ENCODE data around the gene ADCY10. TPM values are rescaled to one million over a fixed set of nuclear protein-coding genes. Genes with fewer than 3 reads are reported as not detected.

ADCY10 gene
- total RNA-seq, 1 experiment from 2014 or later = 0.20 TPM

DNA sequence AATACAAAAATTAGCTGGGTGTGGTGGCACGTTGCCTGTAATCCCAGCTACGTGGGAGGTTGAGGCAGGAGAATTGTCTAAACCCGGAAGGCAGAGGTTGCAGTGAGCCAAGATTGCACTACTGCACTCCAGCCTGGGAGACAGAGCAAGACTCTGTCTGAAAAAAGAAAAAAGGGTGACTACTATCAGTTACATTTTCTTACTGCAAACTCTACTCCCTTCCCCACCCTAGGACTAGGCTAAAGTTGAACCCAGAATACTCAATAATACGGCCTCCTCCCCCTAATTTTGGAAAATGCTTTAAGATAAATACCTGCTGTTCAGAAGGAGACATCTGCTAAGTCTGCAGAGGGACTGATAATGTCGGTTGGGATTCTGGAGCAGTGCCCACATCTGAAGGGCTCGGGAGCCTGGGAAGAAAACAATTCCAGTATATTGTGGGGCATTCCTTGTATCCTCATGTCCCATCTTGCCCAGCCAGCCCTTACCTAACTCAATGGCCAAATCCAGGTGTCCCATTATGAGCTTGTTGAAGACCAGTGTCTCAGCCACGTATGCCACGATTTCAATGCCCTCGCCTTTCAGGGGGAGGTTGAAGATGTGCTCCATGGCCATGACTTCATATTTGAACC lies 89.7 kb downstream of the ADCY10 start:
- Histone ChIP-seq H3K9me3 (ENCODE audit: control insufficient read depth, low read depth, low read length) (no peaks in the 10 kb centered on the region), H3K23me2 (ENCODE audit: insufficient read length, low read depth, low read length, poor library complexity, severe bottlenecking) (no peaks in the 10 kb centered on the region), H3K27me3 (ENCODE audit: insufficient read depth, low read length) (no peaks in the 10 kb centered on the region), H2BK120ac (ENCODE audit: low read depth, low read length, poor library complexity, severe bottlenecking) (no peak overlapping the region), H4K20me1 (ENCODE audit: control insufficient read depth, insufficient read depth, insufficient read length) (no peaks in the 10 kb centered on the region), H2BK12ac (ENCODE audit: insufficient read length, low read depth, low read length) (no peak overlapping the region), H3K23ac (ENCODE audit: insufficient read length, low read depth, low read length) (no peak overlapping the region), H3K79me1 (ENCODE audit: insufficient read depth, low read depth, low read length, poor library complexity, severe bottlenecking) (no peaks in the 10 kb centered on the region), H4K8ac (replicated peaks; ENCODE audit: insufficient read length, low read depth, low read length) (no peak overlapping the region), H2AK5ac (ENCODE audit: insufficient read length, low read length) (no peak overlapping the region), H3T11ph (ENCODE audit: low read length) (no peak overlapping the region), H3K18ac (ENCODE audit: insufficient read length, low read depth, low read length) (no peak overlapping the region), H3K56ac (ENCODE audit: insufficient read length, low read depth, low read length) (no peak overlapping the region), H2BK5ac (ENCODE audit: insufficient read length, low read length) (no peak overlapping the region), H4K91ac (ENCODE audit: insufficient read length, low read depth, low read length) (no peak overlapping the region), H3K27ac (ENCODE audit: insufficient read length, low read depth, low read length) (no peak overlapping the region), H3K14ac (ENCODE audit: insufficient read depth, low read length) (no peak overlapping the region), H2BK15ac (ENCODE audit: low read depth, low read length) (no peak overlapping the region), H2AFZ (ENCODE audit: low read length) (no peak overlapping the region), H3K4me2 (ENCODE audit: insufficient read depth, insufficient read length, low read length) (no peak overlapping the region), H3K4ac (ENCODE audit: low read depth, low read length) (no peak overlapping the region), H2BK20ac (ENCODE audit: low read depth, low read length, poor library complexity, severe bottlenecking) (no peak overlapping the region), H3K4me1 (ENCODE audit: insufficient read depth, low read length) (peaks cover 6% of the 10 kb centered on the region; the same call in 1 of the 2 replicates), H4K5ac (ENCODE audit: insufficient read length, low read depth, low read length) (no peak overlapping the region), H3K79me2 (ENCODE audit: insufficient read depth, low read length) (no peaks in the 10 kb centered on the region), H3K9ac (ENCODE audit: extremely low read depth, insufficient read length, low read length) (no peak overlapping the region)
- H3K4me1 Mint-ChIP-seq = peaks cover 25 to 26% of the 10 kb centered on the region in 2 experiments
- H3K27ac Mint-ChIP-seq = no peak overlapping the region
- 0 out of 2 replicates have a peak, but pooled peaks cover 2% of the 10 kb centered on the region for H3K27me3 Mint-ChIP-seq (ENCODE audit: low read depth)
- no CpG with 5 or more reads among the region's 9 CpGs for WGBS (ENCODE audit: extremely low coverage, insufficient read length, low lambda C conversion rate)
- TF ChIP-seq, protein P1, sequence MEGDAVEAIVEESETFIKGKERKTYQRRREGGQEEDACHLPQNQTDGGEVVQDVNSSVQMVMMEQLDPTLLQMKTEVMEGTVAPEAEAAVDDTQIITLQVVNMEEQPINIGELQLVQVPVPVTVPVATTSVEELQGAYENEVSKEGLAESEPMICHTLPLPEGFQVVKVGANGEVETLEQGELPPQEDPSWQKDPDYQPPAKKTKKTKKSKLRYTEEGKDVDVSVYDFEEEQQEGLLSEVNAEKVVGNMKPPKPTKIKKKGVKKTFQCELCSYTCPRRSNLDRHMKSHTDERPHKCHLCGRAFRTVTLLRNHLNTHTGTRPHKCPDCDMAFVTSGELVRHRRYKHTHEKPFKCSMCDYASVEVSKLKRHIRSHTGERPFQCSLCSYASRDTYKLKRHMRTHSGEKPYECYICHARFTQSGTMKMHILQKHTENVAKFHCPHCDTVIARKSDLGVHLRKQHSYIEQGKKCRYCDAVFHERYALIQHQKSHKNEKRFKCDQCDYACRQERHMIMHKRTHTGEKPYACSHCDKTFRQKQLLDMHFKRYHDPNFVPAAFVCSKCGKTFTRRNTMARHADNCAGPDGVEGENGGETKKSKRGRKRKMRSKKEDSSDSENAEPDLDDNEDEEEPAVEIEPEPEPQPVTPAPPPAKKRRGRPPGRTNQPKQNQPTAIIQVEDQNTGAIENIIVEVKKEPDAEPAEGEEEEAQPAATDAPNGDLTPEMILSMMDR (conservative IDR thresholded peaks at IDR 0.05) = no peak
- no peak for DNase-seq
- H3K36me3 Mint-ChIP-seq (ENCODE audit: insufficient read depth in 1 of 3, low read depth in 3 of 3) = peaks cover 0 to 5% (median 1%) of the 10 kb centered on the region in 3 experiments; a peak in 1 of 7 replicates
- H3K9me3 Mint-ChIP-seq = peaks cover 0 to 3% of the 10 kb centered on the region in 2 experiments; a peak in 1 of 5 replicates
- no peak overlapping the region for H3K4me3 Mint-ChIP-seq

Measured in H9 (cell line).